ENCODE measurements around the gene TMEM106C.
A peak's percentile ranks its signal among the peaks of the same experiment; 100 is the strongest.

TMEM106C gene

DNA sequence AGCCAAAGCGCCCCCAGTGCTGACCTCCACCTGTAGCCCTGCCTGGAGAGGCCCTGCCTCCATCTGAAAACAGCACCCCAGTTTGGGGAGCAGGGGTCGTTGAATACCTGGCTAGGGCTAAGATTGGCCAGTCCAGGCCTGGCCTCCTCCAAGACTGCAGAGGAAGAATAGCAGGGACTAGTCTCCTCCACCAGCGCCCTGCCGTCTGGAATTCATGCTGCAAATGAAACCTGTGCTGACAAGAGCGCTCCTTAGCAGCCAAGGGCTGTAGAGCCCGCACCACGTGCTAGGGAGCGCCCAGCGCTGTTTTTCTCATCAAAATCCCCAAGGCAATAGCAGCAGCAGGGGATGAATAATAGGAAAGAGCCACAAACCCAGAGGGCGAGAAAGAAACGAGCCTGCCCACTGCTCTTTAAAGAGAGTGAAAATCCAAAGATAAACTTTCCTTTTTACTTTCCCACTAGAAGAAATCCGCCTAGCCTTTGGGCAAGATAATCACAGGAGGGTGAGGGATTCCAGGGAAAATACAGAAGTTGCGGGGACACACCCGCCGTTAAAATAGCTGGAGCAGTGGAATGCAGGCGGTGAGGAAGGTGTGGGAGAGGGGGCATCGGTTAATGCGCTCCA is 37.6 kb downstream of the TMEM106C start:
- no peak for DNase-seq

GRCh38 chr12:48001505-48002413 is 38.4 kb downstream of the TMEM106C start:
- no peak for DNase-seq

DNA sequence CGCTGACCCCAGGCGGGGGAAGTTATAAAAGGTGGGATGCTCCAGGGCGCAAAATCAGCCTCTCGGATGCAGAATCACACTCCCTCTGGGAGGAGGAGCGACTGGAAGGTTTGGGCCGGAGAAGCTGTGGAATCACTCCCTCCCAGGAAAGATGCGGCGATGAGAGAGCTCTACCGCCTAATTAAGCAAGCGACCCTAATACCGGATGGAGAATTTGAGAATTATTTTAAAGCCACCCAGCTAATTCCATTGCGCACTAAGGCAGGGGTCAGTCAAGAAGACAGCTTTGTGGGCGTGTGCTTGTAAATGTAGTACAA is 39.0 kb downstream of the TMEM106C start:
- DNase-seq = no peak

GRCh38 chr12:48002773-48003218 is 39.4 kb downstream of the TMEM106C start:
- no peak for DNase-seq

GRCh38 chr12:48003226-48004052 is 40.0 kb downstream of the TMEM106C start:
- DNase-seq = no peak

DNA sequence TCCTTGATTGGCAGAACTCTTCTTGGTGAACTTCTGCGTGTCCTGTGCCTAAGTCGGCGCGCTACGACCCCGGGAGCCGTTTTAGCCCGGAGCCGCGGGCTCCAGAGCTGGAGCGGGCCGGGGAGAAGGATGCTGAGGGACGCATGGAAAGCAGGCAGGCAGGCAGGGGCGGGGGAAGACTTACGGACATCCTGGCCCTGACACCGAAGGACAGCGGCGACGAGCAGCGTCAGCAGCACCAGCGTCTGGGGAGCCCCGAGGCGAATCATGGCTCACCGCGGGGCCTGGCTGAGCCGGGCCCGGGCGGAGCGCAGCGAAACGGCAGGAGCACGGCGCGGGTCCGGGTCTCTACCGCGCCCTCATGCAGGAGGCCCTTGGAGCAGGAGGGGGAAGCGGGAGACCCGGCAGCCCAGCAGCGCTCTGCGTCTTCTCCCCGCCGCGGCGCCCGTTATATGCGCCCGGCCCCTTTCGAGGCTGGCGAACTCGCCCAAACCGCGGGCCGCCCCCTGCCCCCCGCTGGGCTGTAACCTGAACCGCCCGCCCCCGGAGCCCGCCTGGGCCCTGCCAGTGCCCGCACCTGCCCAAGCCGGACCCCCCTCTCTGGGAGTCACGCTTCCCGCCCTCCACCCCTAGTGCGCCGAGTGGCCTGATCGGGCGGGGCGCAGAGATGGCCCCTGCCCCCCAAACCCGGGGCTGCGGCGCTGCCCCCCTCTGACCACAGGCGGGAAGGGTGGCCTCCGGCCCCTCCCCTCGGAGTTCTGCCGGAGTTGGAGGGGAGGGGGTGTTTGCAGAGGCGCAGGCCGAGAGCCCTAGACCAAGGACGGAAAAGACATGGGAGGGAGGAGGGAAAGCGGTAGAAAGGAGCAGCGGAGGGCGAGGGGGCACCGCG is 40.9 kb downstream of the TMEM106C start, which contains the start of gene COL2A1:
TSS of gene COL2A1 (minus strand) at position 424 of the 889 bp plus-strand sequence. CDS start at position 269, 155 bp downstream.
- DNase-seq = peak; percentile 18

DNA sequence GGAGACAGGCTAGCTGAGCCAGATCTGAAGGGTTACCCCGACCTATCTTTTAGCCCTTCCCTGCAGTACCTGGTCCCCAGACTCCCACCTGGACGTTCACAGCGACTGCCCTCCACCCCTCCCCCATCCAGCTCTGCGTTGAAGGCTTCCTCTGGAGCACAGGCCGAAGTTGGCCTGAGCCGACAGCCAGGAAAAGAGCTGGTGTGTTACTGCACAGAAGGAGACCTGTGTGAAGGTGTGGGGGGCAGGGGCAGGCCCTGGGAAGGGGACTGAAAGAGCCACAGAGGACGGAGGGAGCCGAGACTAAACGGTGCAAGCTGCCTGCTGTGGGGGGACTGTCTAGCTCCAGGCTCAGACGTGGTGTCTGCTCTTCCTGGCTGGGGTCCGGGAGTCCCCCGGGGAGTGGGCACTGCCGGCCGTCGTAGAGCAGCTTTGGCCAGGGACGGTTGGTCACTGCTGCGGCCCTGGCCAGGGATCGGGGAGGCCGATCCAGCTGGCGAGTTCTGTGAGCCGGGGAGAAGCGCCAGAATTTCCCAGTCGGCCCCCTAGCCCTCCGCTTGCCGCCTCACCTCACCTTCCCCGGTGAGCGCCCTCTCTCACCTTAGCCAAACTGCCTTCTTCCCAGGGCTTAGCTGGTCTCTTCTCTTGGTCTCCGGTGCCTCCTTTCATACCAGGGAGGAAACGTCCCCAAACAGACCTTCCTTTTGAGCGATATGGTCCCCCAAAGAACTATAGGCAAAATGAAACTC is 41.8 kb downstream of the TMEM106C start:
- no peak for DNase-seq

DNA sequence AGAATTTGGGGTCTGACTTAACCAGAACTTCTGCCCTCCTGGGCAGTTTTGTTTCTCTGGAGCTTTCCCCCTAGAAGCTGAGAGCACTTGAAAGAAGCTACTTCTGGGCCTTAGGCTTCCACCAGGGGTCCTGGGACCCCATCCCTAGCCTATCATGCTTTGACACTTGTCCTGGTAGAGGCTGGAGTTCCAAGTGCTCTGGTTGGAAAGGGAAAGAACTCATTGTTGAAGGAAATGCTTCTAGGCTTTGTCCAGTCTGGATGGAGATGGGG is 42.3 kb downstream of the TMEM106C start:
- DNase-seq = no peak

GRCh38 chr12:48007206-48007605 is 43.8 kb downstream of the TMEM106C start:
- no peak for DNase-seq

DNA sequence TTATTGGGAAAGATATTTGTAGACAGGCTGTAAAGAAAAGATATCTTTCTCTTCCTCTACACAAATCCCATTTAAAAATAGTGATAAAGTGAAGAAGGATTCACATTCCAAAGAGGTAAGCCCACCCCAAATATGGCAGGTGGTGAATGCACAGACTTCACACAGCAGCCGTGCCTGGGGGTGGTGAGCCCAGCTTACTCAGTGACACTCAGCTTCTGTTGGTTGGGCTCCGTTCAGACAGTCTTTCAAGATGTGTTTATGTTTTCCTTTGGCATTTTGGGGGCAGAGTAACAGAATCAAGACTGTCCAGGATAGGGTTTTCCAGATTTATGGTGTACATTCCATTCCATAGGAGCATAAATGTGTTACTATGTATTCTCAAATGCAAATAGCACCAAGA is 45.0 kb downstream of the TMEM106C start:
- no peak for DNase-seq

DNA sequence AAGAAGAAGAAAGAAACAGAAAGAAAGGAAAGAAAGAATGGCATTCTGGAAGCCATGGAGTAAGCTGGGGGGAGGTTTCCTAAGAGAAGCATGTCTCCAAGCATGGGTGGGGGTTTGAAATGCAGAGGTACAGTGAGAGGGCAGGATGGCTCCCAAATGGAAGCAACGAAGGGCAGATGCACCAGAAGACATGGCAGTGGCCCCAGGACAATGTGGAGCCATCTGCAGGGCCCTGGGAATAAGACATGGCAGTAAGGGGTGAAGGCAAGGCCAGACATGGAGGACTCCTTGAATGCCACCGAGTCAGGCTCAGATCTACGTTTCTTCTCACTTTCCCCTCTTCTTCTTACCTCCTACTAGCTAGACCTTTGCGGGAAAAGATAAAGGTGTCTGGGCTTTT is 45.6 kb downstream of the TMEM106C start:
- DNase-seq = no peak

GRCh38 chr12:48009471-48009870 is 46.1 kb downstream of the TMEM106C start:
- DNase-seq = no peak

GRCh38 chr12:48010366-48010970 is 47.1 kb downstream of the TMEM106C start:
- no peak for DNase-seq

DNA sequence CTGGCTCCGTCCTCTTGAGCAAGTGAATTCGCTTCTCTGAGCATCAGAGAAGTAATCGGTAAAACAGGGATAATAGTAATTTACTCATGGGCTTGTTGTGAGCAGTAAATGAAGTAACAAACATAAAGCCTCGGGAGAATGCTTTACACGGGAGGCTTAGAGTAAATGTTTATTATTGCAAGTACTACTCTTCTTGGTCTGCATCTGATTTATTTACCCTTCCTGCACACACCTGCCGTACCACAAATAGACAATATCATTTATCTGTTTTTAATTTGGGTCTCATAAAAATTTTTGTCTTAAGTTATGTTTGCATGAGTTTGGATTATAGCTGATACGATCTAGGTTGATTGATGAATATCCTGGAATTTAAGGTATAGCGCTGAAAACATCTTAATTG is 48.7 kb downstream of the TMEM106C start:
- DNase-seq = no peak

DNA sequence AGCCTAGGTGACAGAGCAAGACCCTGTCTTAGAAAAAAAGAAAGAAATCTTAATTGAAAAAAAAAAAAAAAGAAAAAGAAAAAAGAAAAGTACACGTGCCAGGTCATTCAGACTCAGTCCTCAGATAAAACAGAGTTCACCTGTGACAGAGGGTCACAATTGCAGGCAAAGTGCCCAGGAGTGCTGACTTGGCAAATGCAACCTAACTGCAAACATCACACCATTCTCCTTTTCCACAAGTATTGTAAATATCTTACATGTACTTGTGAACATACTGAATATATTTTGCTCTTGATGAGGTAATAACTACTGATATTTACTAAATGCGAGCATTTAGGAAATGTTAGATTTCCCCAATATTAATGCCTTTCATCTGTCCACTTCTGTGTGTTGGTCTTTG is 49.9 kb downstream of the TMEM106C start:
- no peak for DNase-seq

GRCh38 chr12:48015129-48015528 is 51.7 kb downstream of the TMEM106C start:
- DNase-seq = no peak

GRCh38 chr12:48015954-48016353 is 52.6 kb downstream of the TMEM106C start:
- DNase-seq = no peak

- no peak for DNase-seq
Measured at GRCh38 chr12:48016373-48017020, 53.1 kb downstream of the TMEM106C start.

DNA sequence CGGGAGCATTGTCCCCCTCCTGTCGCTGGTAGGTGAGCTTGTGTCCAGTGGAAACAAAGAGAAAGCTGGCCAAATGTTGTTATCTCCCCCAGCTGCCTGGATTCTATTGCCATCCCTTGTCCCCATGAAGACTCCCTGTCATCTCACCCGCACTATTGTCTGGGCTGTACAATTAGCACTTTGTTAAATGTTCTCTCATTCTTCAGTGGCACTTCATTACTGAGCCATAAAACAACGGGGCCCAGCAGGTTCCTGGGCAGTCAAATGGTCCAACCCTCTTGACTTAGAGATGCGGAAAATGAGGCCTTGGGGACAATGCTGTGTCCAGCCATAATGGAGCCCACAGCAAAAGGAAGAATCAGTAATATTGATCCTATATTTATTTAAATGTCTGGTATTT is 54.1 kb downstream of the TMEM106C start:
- no peak for DNase-seq

DNA sequence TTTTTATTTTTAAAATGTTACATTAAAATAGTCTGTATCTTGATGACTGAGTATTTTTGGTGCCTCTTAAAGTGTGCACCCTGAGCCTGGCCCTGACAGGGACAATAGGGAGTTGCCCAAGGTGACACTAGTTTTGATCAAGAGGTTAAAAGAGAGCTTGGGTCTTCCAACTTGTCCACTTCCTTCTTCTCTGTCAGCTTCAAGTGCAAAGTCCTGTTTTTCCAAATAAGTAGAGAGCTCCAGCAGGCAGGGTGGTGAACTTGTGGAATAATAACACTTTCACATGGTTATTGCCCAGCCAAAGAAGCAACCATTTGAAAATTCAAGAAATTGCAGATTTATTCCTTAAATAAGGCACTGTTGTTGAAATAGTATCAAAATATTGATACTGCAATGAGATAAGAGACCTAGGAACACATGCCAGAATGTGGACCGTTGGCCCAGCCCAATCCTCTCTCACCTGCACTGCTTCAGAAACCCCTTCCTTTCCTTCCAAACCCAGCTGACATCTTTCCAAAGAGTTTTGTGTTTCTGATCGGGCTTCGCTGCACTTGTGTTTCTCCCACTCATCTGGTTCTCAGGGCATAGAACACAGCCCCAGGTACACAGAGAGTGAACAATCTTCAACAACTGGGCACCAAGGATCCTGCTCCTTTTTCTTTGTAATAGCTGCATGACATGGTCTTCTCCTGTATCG is 54.7 kb downstream of the TMEM106C start:
- DNase-seq = no peak
